Retinal pigment epithelial cell (primary cell): ENCODE data around the gene HPD.

Source experiments
- DNase-seq: peaks from one replicate; pipeline ENCODE4 v3.0.0-alpha.2; 2010; ENCODE audit warnings: low read depth
- H3K4me3 ChIP-seq: 2 replicates; pipeline ENCODE4 v1.5.1; 2011; ENCODE audit warnings: mild to moderate bottlenecking, low read length, control low read depth, moderate library complexity
- CTCF ChIP-seq: conservative IDR thresholded peaks from 2 replicates; pipeline ENCODE4 v1.5.1; 2011; ENCODE audit warnings: low read depth, low read length, control low read depth, inconsistent platforms

Gene HPD

GRCh38 chr12:121789800-121790728, 68.6 kb downstream of the HPD start:
- TF ChIP-seq CTCF: no peak
- DNase-seq: no peak
- H3K4me3 ChIP-seq: no peak overlapping the region
